GM19324 (cell line): ENCODE data around the gene GRIK5.

Experiments used
- ATAC-seq: cut with Tn5 transposase; IDR thresholded peaks from one replicate; pipeline ENCODE4 v1.9.1; 2021; ENCODE audit warnings: mild to moderate bottlenecking, moderate library complexity; ENCODE audit not compliant: unreplicated experiment, low FRiP score

GRIK5 gene

DNA sequence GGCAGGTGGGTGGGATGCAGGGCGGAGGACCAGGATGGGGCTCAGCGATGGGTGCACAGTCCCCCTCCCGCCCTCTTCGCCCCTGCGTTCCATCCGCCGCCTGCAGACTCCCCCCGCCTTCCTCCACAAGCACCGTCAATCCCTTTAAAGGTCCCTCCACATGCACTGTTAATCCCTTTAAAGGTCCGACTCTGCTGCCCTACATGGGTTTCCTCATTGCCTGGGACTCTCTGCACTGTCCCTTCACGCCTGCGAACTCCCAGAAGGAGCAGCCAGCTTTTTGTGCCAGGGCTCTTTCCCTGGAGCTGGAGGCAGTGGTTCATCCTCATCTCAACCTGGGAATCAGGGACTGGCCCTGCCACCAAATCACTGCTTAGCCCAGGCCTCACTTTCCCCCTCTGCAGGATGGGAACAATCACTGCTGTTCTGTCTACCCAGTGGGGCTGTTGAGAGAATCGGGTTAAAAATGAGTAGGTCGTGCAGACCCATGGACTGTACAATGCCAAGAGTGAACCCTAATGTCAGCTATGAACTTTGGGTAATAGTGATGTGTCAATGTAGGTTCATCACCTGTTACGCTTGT lies 26.3 kb upstream of the GRIK5 start:
- no peak for ATAC-seq

DNA sequence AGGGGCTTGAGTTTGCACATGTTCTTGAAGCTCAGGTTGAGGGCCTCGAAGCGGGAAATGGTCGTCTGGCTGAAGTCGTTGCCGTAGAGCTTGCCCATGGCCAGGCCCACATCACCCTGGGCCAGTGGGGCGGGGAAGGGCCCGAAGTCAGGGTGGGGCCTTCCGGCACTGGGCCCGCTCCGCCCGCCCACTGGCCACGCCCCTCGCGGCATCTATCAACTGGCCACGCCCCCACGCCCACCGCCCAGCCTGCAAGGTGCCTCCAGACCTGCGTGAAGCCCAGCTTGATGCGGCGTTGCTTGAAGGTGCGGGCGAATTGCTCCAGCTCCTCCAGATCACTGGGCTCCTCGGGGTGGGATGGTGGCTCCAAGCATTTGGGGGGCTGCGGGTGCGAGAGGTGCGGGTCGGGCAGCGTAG lies 25.8 kb upstream of the GRIK5 start:
- ATAC-seq: no peak

DNA sequence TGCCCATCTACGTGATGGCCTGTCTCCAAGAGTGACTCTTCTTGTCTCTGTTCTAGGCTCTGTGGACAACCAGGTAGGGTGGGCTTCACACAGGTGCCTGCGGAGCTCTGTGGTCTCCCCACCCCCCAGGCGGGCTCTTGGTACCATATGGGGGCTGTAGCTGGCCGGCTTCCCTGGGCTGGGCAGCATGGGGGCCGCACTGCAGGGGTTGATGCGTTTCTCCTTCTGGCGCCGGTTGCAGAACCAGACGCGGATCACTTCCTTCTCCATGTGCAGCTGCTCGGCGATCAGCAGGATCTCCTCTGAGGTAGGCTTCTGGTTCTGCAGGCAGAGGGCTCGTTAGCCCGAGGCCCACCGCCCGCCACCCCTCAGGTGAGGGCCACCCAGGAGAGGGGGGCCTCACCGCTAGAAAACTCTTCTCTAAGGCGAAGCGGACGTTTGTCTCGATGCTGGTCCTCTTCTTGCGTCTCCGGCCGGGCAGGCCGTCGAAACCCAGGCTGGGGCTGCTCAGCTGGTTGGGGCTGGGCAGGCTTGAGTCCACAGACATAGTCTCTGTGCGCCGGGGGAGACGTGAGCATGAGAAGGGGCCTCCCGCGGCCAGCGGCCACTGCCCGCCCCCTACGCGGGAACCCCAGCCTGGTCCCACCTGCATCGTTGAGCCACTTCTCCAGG lies 25.3 kb upstream of the GRIK5 start:
- no peak for ATAC-seq

DNA sequence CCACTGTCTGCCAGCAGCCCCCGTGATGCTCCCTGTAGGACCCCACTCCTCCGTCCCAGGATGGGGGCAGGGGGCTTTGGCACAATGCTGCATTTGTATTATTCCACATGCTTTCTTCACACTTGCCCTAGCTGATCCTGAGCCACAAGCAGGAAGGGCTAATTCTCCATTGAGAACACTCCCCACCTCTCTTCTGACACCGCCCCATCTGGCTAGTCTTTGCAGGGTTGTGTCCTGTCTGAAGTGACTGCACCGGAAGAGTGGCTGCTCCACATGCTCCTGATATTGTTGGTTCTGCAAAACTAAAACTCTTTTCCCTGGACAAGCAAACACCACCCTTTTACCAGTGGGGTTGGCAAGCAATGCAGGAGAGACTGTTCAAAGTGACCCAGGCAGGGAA lies 23.9 kb upstream of the GRIK5 start:
- ATAC-seq: no peak

DNA sequence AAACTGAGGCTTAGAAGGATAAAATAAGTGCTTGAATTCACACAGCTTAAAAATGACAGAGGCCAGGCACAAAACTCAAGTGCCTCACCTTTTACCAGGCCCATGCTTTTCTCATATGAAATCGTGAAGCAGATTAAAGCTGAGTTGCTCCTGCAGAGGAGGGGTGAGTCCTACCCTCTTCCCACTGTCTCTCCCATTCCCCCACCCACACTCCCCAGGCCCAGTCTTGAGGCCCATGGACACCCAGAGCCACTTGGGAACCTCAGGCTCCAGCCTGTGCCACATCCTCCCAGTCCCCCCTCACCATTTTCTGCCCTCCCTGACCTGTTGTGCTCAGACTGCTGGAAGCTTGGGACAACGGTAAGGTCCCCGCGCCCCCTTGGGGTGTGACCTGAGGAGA lies 23.5 kb upstream of the GRIK5 start:
- ATAC-seq: no peak

DNA sequence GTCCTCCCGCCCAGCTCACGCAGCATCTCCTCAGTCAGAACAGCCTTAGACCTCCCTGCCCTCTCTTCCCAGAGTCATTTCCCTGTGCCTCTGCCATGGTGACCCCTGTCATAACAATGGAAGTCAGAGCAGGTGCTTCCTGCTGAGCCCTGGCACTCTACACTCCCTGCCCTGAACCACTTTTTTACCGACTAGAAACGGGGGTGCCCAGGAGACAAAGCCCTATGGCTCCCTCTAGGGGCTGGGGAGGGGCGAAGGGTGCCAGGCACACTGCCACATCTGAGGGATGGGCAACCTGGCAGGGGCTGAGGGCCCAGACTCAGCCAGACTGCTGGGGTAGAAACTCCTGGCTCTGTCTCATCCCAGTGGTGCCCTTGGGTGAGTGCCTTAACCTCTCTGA lies 22.3 kb upstream of the GRIK5 start:
- ATAC-seq: no peak

DNA sequence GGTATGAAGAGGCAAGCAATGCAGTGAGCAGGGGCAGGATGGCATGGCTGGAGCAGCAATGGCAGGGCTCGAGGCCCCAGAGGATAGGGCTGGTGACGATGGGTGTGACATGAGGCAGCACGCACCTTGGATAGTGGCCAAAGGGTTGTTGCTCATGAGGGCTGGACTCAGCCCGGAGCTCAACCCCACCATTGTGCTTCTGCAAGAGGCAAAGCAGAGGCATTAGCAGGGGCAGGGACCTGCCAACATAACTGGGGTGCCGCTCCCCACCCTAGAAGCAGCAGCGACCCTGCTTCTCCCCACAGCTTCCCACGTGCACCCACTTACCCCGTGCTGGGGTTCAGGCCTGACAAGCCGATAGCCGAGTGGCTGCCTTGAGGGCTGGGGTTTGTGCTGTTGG lies 21.7 kb upstream of the GRIK5 start:
- no peak for ATAC-seq

DNA sequence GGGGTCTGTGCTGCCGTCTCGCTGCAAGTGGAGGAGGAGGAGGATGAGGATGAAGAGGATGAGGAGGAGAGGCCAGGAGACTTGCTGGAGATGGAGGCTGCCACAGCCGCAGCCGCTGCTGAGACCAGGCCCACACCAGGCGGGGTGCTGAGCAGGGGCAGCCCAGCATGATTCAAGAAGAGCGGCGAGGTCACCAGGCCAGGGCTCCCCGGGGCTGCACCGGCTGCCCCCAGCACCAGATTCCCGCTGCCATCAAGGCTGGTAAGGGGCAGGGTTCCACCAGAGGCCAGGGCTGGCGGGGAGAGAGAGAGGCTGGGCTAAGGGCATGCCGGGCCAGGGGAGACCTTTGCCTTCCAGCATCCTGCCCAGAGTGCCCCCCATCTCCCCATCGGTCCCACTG lies 21.3 kb upstream of the GRIK5 start:
- no peak for ATAC-seq

DNA sequence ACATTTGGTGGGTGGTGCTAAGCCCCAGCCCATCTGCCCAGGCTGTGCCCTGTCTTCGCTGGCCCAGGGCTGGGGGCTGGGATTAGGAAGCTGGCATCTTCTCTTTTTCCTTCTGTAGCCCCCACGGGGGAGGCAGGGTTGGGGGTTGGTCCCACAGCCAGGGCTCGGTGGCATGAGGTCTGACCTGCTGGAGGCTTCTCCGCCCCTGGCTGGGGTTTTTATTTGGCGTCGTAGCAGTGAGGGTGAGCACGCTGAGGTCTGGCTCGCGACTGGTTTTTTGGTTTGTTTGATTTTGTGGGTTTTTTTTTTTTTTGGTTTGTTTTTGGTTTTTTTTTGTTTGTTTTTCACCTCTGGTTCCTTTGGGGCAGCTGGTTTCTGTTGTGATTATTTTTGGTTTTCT lies 20.7 kb upstream of the GRIK5 start:
- no peak for ATAC-seq

DNA sequence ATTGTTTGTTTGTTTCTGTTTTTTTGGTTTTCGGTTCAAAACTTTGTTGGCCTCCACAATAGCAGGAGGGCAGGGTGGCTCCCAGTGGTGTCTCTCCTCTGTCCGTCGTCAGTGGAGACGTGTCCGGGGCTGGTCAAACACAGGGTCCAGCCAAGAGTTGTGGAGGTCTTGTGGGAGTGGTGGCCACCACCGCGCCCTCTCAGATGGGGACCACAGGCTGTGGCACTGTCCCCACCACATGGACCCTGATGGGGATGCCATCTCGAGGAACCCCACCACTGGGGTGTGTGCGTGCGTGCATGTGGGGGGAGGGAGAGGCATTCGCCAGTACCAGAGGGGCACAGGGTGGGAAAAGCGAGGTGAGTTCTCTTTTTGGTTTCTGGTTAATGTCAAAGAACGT lies 19.8 kb upstream of the GRIK5 start:
- ATAC-seq: no peak

DNA sequence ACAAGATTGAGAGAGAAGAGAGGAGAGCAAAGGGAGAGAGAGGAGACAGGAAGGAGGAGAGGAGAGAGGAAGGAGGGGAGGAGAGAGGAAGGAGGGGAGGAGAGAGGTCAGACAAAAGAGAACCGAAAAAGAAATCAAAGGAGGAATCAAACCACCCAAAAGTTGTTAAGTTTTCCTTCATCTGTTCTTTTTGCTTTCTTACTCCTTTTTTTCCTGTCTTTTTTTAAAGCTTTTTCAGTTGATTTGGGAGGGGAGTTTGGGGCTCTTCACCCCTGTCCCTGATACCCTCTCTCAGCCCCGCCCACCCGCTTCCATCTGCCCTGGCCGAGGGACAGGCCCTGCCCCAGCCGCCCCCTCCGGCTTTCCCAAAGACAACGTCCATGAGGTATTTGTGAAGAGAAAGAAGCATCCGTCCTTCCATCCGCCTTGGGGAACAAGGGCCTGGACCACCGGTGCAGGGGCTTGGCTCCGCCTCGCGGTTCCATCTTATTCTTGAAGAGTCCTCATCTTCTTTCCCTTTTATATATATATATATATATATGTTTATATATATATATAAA lies 19.3 kb upstream of the GRIK5 start:
- no peak for ATAC-seq

DNA sequence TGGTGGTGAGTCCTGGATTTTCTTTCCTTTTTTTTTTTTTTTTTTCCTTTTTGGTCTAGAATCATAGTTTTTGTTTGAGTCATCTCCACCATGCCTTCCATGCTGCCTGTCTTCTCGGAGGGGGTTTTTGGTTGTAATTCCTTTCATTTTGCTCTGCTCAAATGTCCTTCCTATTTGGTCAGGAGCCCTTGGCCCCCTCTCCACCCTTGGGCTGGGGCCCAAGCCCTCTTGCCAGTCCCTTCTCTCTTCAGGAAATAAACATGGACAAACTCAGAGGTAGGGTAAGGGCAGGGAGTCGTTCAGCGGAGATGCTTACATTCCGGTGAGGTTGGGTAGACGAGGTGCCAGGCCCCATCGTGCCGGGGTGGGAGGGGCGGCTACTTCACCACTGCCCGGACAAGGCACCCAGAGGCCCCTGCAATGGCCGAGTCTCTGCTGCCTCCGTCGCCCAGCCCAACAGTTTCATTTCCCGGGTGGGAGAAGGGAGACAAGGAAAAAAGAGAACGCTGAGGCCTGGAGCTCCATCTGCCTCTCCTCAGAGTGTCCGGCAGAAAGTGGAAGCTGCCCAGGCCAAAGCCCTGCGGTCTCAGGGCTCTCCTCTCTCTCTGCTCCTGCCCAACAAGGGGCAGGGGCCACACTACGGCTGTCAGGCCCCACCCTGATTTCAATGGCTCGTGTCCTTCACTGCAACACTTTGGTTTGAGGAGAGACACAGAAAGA lies 18.6 kb upstream of the GRIK5 start:
- ATAC-seq: no peak

DNA sequence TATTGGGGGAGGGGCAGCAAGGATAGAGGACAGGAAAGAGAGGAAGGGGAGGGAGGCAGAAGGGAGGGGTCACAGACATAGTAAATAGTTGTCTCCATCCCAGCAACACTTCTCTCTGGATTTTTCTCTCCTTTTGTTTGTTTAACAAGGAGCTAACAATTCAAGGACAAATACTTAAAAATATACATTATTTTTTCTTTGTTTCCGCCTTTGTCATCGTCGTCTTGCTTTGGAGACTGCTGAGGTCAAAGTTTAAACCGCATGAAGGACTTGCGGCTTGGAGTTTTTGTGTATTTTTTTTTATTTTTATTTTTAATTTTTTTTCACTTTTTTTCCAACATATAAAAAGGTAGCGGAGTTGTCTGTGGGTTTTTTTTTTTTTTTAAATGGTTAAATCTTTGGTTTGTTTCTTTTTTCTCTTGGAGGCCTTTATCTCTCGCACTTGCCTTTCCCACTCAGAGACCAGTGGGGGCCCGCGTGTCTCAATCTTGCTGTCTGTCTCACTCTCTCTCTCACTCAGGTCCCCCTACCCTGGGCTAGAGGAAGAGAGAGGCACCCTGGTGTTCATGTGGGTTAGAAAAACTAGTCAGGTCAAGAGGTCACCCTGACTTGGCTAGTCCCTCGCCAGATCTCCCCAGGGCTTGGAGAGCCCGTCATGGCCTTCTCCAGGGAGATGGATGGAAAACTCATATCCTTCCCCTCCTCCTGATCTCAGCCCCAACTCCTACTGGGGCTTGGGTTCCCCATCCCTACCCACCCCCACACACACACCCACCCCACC lies 17.0 kb upstream of the GRIK5 start:
- no peak for ATAC-seq

DNA sequence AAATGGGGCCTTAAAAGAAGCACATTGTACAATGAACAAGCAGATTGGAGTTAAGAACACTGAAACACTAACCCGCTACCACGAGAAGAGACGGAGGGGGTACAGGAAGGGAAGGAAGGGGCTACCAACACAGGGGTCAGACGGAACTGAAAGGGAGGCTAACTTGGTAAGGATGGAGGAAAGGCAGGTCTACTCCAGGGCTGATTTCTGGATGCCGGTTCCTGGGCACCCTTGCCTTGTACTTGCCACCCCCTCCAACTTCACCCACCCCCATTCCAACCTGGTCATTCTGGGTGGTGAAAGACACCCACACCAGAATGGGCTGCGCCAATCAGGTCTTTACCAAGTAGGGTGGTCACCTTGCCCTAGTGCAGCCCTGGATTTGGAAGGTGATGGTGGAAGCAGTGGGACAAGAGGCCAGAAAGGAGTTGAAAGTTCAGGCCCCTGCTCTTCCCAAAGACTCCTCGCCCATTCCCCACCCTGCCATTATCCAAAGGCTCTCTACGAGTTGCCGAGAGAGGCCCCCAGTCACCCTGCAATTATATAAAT lies 16.3 kb upstream of the GRIK5 start:
- ATAC-seq: no peak

DNA sequence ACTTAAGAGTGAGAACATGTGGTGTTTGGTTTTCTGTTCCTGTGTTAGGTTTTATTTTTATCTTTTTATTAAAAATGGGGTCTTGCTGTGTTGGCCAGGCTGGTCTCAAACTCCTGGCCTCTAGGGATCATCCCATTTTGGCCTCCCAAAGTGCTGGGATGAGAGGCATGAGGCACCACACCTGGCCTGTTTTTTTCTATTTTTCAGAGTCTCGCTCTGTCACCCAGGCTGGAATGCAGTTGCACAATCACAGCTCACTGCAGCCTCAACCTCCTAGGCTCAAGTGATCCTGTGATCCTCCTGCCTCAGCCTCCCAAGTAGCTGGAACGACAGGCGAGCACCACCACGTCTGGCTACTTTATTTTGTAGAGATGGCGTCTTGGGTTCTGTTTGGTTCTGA lies 13.5 kb upstream of the GRIK5 start:
- ATAC-seq: no peak

DNA sequence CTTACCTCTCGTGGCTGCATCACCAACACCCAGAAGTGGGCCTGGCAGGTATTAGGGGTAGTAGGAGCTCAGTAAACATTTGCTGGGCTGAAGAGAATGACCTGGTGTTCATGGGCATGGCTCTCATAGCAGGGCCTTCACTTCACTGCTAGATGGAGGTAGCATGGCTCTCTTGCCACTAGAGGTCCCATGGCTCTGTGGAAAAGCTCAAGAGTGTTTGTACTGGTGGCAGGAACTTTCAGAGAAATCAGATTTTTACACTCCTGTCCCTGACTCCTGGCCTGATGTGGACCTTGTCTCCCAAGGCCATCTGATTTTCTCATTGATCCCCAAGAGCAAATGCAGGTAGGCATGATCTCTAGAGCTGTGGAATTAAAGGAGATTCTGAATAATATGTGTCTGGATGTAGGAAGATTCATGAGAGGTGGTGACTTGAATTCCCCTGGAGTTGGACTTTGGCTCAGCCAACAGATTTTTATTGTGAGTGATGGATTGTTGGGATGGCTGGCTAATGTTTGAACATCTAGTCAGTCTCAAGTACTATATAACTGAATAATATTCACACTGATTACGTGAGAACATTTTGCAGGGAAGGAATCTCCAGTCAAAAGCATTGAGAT lies 11.7 kb upstream of the GRIK5 start:
- no peak for ATAC-seq

DNA sequence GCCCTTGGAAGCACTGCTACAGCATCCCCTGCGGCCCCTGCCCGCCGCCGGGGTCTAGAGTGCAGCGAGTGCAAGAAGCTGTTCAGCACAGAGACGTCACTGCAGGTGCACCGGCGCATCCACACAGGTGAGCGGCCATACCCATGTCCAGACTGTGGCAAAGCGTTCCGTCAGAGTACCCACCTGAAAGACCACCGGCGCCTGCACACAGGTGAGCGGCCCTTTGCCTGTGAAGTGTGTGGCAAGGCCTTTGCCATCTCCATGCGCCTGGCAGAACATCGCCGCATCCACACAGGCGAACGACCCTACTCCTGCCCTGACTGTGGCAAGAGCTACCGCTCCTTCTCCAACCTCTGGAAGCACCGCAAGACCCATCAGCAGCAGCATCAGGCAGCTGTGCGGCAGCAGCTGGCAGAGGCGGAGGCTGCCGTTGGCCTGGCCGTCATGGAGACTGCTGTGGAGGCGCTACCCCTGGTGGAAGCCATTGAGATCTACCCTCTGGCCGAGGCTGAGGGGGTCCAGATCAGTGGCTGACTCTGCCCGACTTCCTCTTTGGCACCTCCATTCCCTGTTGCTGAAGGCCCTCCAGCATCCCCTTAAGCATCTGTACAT lies 10.9 kb upstream of the GRIK5 start:
- ATAC-seq: no peak

DNA sequence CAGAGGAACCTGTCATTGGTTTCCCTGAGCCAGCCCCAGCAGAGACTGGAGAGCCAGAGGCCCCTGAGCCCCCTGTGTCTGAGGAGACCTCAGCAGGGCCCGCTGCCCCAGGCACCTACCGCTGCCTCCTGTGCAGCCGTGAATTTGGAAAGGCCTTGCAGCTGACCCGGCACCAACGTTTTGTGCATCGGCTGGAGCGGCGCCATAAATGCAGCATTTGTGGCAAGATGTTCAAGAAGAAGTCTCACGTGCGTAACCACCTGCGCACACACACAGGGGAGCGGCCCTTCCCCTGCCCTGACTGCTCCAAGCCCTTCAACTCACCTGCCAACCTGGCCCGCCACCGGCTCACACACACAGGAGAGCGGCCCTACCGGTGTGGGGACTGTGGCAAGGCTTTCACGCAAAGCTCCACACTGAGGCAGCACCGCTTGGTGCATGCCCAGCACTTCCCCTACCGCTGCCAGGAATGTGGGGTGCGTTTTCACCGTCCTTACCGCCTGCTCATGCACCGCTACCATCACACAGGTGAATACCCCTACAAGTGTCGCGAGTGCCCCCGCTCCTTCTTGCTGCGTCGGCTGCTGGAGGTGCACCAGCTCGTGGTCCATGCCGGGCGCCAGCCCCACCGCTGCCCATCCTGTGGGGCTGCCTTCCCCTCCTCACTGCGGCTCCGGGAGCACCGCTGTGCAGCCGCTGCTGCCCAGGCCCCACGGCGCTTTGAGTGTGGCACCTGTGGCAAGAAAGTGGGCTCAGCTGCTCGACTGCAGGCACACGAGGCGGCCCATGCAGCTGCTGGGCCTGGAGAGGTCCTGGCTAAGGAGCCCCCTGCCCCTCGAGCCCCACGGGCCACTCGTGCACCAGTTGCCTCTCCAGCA lies 10.1 kb upstream of the GRIK5 start:
- no peak for ATAC-seq

DNA sequence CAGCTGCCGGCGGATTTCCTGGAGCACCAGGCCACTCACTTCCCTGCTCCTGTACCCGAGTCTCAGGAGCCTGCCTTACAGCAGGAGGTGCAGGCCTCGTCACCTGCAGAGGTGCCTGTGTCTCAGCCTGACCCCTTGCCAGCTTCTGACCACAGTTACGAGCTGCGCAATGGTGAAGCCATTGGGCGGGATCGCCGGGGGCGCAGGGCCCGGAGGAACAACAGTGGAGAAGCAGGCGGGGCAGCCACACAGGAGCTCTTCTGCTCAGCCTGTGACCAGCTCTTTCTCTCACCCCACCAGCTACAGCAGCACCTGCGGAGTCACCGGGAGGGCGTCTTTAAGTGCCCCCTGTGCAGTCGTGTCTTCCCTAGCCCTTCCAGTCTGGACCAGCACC lies 9.3 kb upstream of the GRIK5 start:
- no peak for ATAC-seq
